ENCODE measurements around the gene RYR2. TPM values are rescaled to one million over a fixed set of nuclear protein-coding genes. Genes with fewer than 3 reads are reported as not detected.

RYR2 gene
- total and polyA plus RNA-seq, 9 of the 15 experiments (the other 6 are each of a cell fraction or from before 2014, with no cell fraction given), result 0.03 to 0.42 (median 0.14) TPM

- FAIRE-seq (no peak), ATAC-seq (no peak), DNase-seq (ENCODE audit: extremely low read depth in 1 of 4, low spot score in 3 of 4) (no peak)
- Histone ChIP-seq H3K4me1 (replicated peaks in 1 of 2; ENCODE audit: control insufficient read depth in 2 of 2, insufficient read depth in 2 of 2, low read length in 2 of 2) (no peaks in the 10 kb centered on the region), H3K9me1 (ENCODE audit: control insufficient read depth, insufficient read depth, low read length) (no peaks in the 10 kb centered on the region), H3K27me3 (ENCODE audit: control insufficient read depth in 2 of 2, insufficient read depth in 2 of 2, low read length in 2 of 2) (peaks cover 0 to 6% of the 10 kb centered on the region in 2 experiments; a peak in 2 of 5 replicates), H2AFZ (ENCODE audit: low read depth, low read length) (no peak overlapping the region), H3K79me2 (ENCODE audit: control insufficient read depth, insufficient read depth, low read length) (no peaks in the 10 kb centered on the region), H4K20me1 (replicated peaks; ENCODE audit: control insufficient read depth, insufficient read depth, low read length) (no peaks in the 10 kb centered on the region), H3K9me3 (replicated peaks; ENCODE audit: control insufficient read depth, insufficient read depth, low read depth, low read length) (no peaks in the 10 kb centered on the region), H3K36me3 (ENCODE audit: control insufficient read depth, insufficient read depth, low read length) (no peaks in the 10 kb centered on the region), H3K4me2 (ENCODE audit: insufficient read depth, low read length) (no peak overlapping the region), H3K4me3 (no peak overlapping the region), H3K9ac (ENCODE audit: insufficient read depth in 1 of 2, low read depth in 2 of 2, low read length in 2 of 2) (no peak overlapping the region), H3K27ac (ENCODE audit: extremely low read depth, low read depth, low read length) (no peak overlapping the region)
- ChIA-PET POLR2A (interaction anchor here (0.9 kb wide), 1 partner anchor 13 kb away, joined by 3 read pairs; no protein-coding TSS in a partner anchor), CTCF (ENCODE audit: low intra/inter-chr PET ratio) (no interaction called here)
- TF ChIP-seq TCFL5 (CRISPR knock-in tag; conservative IDR thresholded peaks at IDR 0.05) (no peak), JUN (IDR thresholded peaks at IDR 0.05; ENCODE audit: borderline replicate concordance, low read depth, low read length) (no peak), JUN (CRISPR knock-in tag; IDR thresholded peaks at IDR 0.05; ENCODE audit: borderline replicate concordance) (no peak), NFE2L1 (tag; IDR thresholded peaks at IDR 0.05; ENCODE audit: borderline replicate concordance, low read depth) (no peak), ZNF12 (CRISPR knock-in tag; IDR thresholded peaks at IDR 0.05) (no peak), PPARD (CRISPR knock-in tag; IDR thresholded peaks at IDR 0.05) (no peak), USF2 (CRISPR knock-in tag; IDR thresholded peaks at IDR 0.05) (no peak), TEAD4 (IDR thresholded peaks at IDR 0.05; ENCODE audit: low read length) (no peak), TEAD4 (CRISPR knock-in tag; IDR thresholded peaks at IDR 0.05; ENCODE audit: borderline replicate concordance) (no peak), TAF15 (IDR thresholded peaks at IDR 0.05; ENCODE audit: low read depth, low read length) (no peak), SUPT5H (IDR thresholded peaks at IDR 0.05) (no peak), ZNF165 (CRISPR knock-in tag; IDR thresholded peaks at IDR 0.05; ENCODE audit: borderline replicate concordance) (no peak), YY1 (IDR thresholded peaks at IDR 0.05; ENCODE audit: borderline replicate concordance in 1 of 3, control insufficient read depth in 1 of 3, extremely low read depth in 1 of 3, insufficient read depth in 3 of 3, insufficient read length in 1 of 3, insufficient replicate concordance in 2 of 3, low read depth in 1 of 3, low read length in 2 of 3) (no peak), FOXP1 (CRISPR knock-in tag; IDR thresholded peaks at IDR 0.05) (no peak)
- TF ChIP-seq, protein P1, sequence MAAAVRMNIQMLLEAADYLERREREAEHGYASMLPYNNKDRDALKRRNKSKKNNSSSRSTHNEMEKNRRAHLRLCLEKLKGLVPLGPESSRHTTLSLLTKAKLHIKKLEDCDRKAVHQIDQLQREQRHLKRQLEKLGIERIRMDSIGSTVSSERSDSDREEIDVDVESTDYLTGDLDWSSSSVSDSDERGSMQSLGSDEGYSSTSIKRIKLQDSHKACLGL (CRISPR knock-in tag; IDR thresholded peaks at IDR 0.05; ENCODE audit: borderline replicate concordance, poor library complexity, severe bottlenecking), result no peak
- intact Hi-C loops (cut with micrococcal nuclease) (loop anchor here (10.0 kb wide), 1 partner anchor 1016 kb away; no protein-coding TSS in a partner anchor), in situ Hi-C loops (cut with MboI) (no loop called here)
- WGBS (ENCODE audit: insufficient coverage, low coverage, missing lambda C conversion rate), result 0% methylated on average over 5 of the region's 5 CpGs
- no TSS peak for BruUV-seq (replicated peaks)
Observed at GRCh38 chr1:237120683-237121082, 78.7 kb downstream of the RYR2 start.
